Measurements from ENCODE around the gene SLC38A5. TPM values are rescaled to one million over a fixed set of nuclear protein-coding genes. Genes with fewer than 3 reads are reported as not detected.

SLC38A5 gene
- total and polyA plus RNA-seq, 2 donors from 2014 or later, result 2.9 to 8.3 TPM

Other genes with a start within 250 kb of the SLC38A5 start
- not detected for gene SSX1, start 214.9 kb downstream of the SLC38A5 start, total RNA-seq
- not detected for gene SSX1, start 214.9 kb downstream of the SLC38A5 start, polyA plus RNA-seq (ENCODE audit: insufficient read depth, low read depth, low replicate concordance)
- not detected for gene SSX3, start 113.6 kb downstream of the SLC38A5 start, total RNA-seq
- gene SSX3, start 113.6 kb downstream of the SLC38A5 start, polyA plus RNA-seq (ENCODE audit: insufficient read depth, low read depth, low replicate concordance), result not detected
- gene SSX4, start 86.7 kb downstream of the SLC38A5 start, total RNA-seq, result not detected
- gene SSX4, start 86.7 kb downstream of the SLC38A5 start, polyA plus RNA-seq (ENCODE audit: insufficient read depth, low read depth, low replicate concordance), result not detected
- gene SSX4B, start 58.3 kb downstream of the SLC38A5 start, total RNA-seq, result not detected
- gene SSX4B, start 58.3 kb downstream of the SLC38A5 start, polyA plus RNA-seq (ENCODE audit: insufficient read depth, low read depth, low replicate concordance), result not detected
- 33.9 TPM for gene FTSJ1, start 5.9 kb upstream of the SLC38A5 start, total RNA-seq
- gene FTSJ1, start 5.9 kb upstream of the SLC38A5 start, polyA plus RNA-seq (ENCODE audit: insufficient read depth, low read depth, low replicate concordance), result 30.6 TPM
- gene PORCN, start 38.7 kb upstream of the SLC38A5 start, total RNA-seq, result 8.9 TPM
- gene PORCN, start 38.7 kb upstream of the SLC38A5 start, polyA plus RNA-seq (ENCODE audit: insufficient read depth, low read depth, low replicate concordance), result 11.7 TPM
- gene EBP, start 51.5 kb upstream of the SLC38A5 start, total RNA-seq, result 33.8 TPM
- 164 TPM for gene EBP, start 51.5 kb upstream of the SLC38A5 start, polyA plus RNA-seq (ENCODE audit: insufficient read depth, low read depth, low replicate concordance)
- gene TBC1D25, start 69.5 kb upstream of the SLC38A5 start, total RNA-seq, result 16.3 TPM
- 6.0 TPM for gene TBC1D25, start 69.5 kb upstream of the SLC38A5 start, polyA plus RNA-seq (ENCODE audit: insufficient read depth, low read depth, low replicate concordance)
- gene RBM3, start 104.2 kb upstream of the SLC38A5 start, total RNA-seq, result 265 TPM
- 86.9 TPM for gene RBM3, start 104.2 kb upstream of the SLC38A5 start, polyA plus RNA-seq (ENCODE audit: insufficient read depth, low read depth, low replicate concordance)
- gene WDR13, start 127.2 kb upstream of the SLC38A5 start, total RNA-seq, result 177 TPM
- 201 TPM for gene WDR13, start 127.2 kb upstream of the SLC38A5 start, polyA plus RNA-seq (ENCODE audit: insufficient read depth, low read depth, low replicate concordance)
- gene WAS, start 213.5 kb upstream of the SLC38A5 start, total RNA-seq, result 14.2 TPM
- 2.2 TPM for gene WAS, start 213.5 kb upstream of the SLC38A5 start, polyA plus RNA-seq (ENCODE audit: insufficient read depth, low read depth, low replicate concordance)
- gene SUV39H1, start 226.5 kb upstream of the SLC38A5 start, total RNA-seq, result 5.0 TPM
- gene SUV39H1, start 226.5 kb upstream of the SLC38A5 start, polyA plus RNA-seq (ENCODE audit: insufficient read depth, low read depth, low replicate concordance), result 2.8 TPM

Data from kidney (tissue), 2 donors.